A549 (cell line): Measurements from ENCODE around the gene ZBTB38. TPM values are rescaled to one million over a fixed set of nuclear protein-coding genes. Genes with fewer than 3 reads are reported as not detected.
A peak's percentile ranks its signal among the peaks of the same experiment; 100 is the strongest.

Experiments
- ATAC-seq, 2 experiments: fragments of 200-7000 bp in 1 of 2; fragments of >200 bp in 1 of 2; cut with Nextera tagmentation in 1 of 2; cut with Tn5 transposase in 1 of 2; 3 replicates each; pipeline versions ENCODE4 v1.8.0 to v1.9.1; 2018 to 2020; ENCODE audit warnings: mild to moderate bottlenecking in 1 of 2, moderate library complexity in 1 of 2
- CTCF ChIA-PET: fragments of 300-600 bp; sonication (Branson Sonifier 250); formaldehyde crosslinking; extraction: SDS; loops from one replicate; lab custom pipeline; 2021; ENCODE audit warnings: antibody characterized with exemption, inconsistent platforms; lab: Yijun Ruan, JAX
- POLR2A ChIA-PET: fragments of 350-600 bp; formaldehyde crosslinking; extraction: SDS; loops from one replicate; lab custom pipeline; 2021; ENCODE audit warnings: antibody characterized with exemption, inconsistent platforms; lab: Yijun Ruan, JAX
- DNase-seq, 2 experiments: peaks; one replicate each; pipeline versions ENCODE4 v3.0.0 to v3.0.0-alpha.2; 2011 to 2016; ENCODE audit warnings: low read depth in 1 of 2, low spot score in 1 of 2
- FAIRE-seq: peaks from 2 replicates; lab custom pipeline; 2011; peaks lifted over from hg19 to GRCh38; lab: Jason Lieb, UNC
- H3K27ac ChIP-seq, 2 experiments: fragments of >200 bp; sonication (Bioruptor Twin); formaldehyde crosslinking; 3 replicates each; pipeline ENCODE4 v1.5.1; 2016 to 2017
- H3K4me1 ChIP-seq: fragments of >200 bp; sonication (Bioruptor Twin); formaldehyde crosslinking; 3 replicates; pipeline ENCODE4 v1.6.1; 2016
- H3K4me2 ChIP-seq: fragments of >200 bp; sonication (Bioruptor Twin); formaldehyde crosslinking; 3 replicates; pipeline ENCODE4 v1.6.1; 2016
- H3K4me3 ChIP-seq: fragments of >200 bp; sonication (Bioruptor Twin); formaldehyde crosslinking; 3 replicates; pipeline ENCODE4 v1.5.1; 2016
- H3K9me3 ChIP-seq: fragments of >200 bp; sonication (Bioruptor Twin); formaldehyde crosslinking; 3 replicates; pipeline ENCODE4 v1.6.1; 2016
- ATOH8 ChIP-seq: fragments of 250-450 bp; sonication (Bioruptor Pico); IDR thresholded peaks from 2 replicates; pipeline ENCODE4 v1.5.0; 2020; ENCODE audit warnings: low read depth, mild to moderate bottlenecking, moderate library complexity
- CBX8 ChIP-seq: fragments of 200-600 bp; sonication (generic); IDR thresholded peaks from 2 replicates; pipeline ENCODE4 v1.6.1; 2016
- CTCF ChIP-seq: fragments of >200 bp; sonication (Bioruptor Twin); formaldehyde crosslinking; IDR thresholded peaks from 3 replicates; pipeline ENCODE4 v1.5.1; 2016
- E2F6 ChIP-seq: IDR thresholded peaks from 2 replicates; pipeline ENCODE4 v1.6.1; 2012; ENCODE audit warnings: low read depth, borderline replicate concordance
- EHF ChIP-seq: fragments of 250-450 bp; sonication (Bioruptor Pico); IDR thresholded peaks from 2 replicates; pipeline ENCODE4 v1.5.0; 2020; ENCODE audit warnings: mild to moderate bottlenecking
- ESRRA ChIP-seq: fragments of 150-350 bp; IDR thresholded peaks from 2 replicates; pipeline ENCODE4 v1.6.1; 2014; ENCODE audit warnings: mild to moderate bottlenecking, low read length, borderline replicate concordance
- FOSB ChIP-seq: fragments of 250-450 bp; sonication (Bioruptor Pico); IDR thresholded peaks from 2 replicates; pipeline ENCODE4 v1.5.0; 2020; ENCODE audit warnings: mild to moderate bottlenecking, moderate library complexity
- FOSL2 ChIP-seq, 2 experiments: fragments of 450-650 bp in 1 of 2; fragments of >200 bp in 1 of 2; sonication (Bioruptor Twin) in 1 of 2; formaldehyde crosslinking; IDR thresholded peaks; 2 replicates each; pipeline versions ENCODE4 v1.5.0 to v1.6.1; 2016 to 2020; ENCODE audit warnings: mild to moderate bottlenecking in 1 of 2, moderate library complexity in 1 of 2
- GATA3 ChIP-seq: IDR thresholded peaks from 2 replicates; pipeline ENCODE4 v1.6.1; 2012; ENCODE audit warnings: borderline replicate concordance
- HEYL ChIP-seq: fragments of 250-450 bp; sonication (Bioruptor Pico); IDR thresholded peaks from 2 replicates; pipeline ENCODE4 v1.8.0; 2021; ENCODE audit warnings: mild to moderate bottlenecking, moderate library complexity
- KDM1A ChIP-seq: fragments of 200-600 bp; sonication (generic); IDR thresholded peaks from 2 replicates; pipeline ENCODE4 v1.6.1; 2016; ENCODE audit warnings: low read depth, mild to moderate bottlenecking
- MAFK ChIP-seq: fragments of 450-650 bp; IDR thresholded peaks from 2 replicates; pipeline ENCODE4 v1.6.1; 2014; ENCODE audit not compliant: partially characterized antibody
- NPAS2 ChIP-seq: fragments of 250-450 bp; sonication (Bioruptor Pico); IDR thresholded peaks from 2 replicates; pipeline ENCODE4 v1.8.0; 2022; ENCODE audit warnings: mild to moderate bottlenecking, moderate library complexity, borderline replicate concordance
- POLR2A ChIP-seq: IDR thresholded peaks from 2 replicates; pipeline ENCODE4 v1.6.1; 2012; ENCODE audit warnings: mild to moderate bottlenecking, low read length
- POLR2AphosphoS2 ChIP-seq: conservative IDR thresholded peaks from 2 replicates; pipeline ENCODE4 v1.6.1; 2012; ENCODE audit warnings: low read length, improper control_type of control experiment, inconsistent platforms
- RAD21 ChIP-seq, 2 experiments: fragments of >200 bp in 1 of 2; sonication (Bioruptor Twin) in 1 of 2; formaldehyde crosslinking in 1 of 2; IDR thresholded peaks in 1 of 2; conservative IDR thresholded peaks in 1 of 2; 2 replicates in 1 of 2; 3 replicates in 1 of 2; pipeline ENCODE4 v1.6.1; 2012 to 2018; ENCODE audit warnings: inconsistent platforms in 1 of 2
- RARB ChIP-seq: fragments of 250-450 bp; sonication (Bioruptor Pico); IDR thresholded peaks from 2 replicates; pipeline ENCODE4 v1.8.0; 2021; ENCODE audit warnings: mild to moderate bottlenecking, moderate library complexity
- RCOR1 ChIP-seq: fragments of 150-350 bp; IDR thresholded peaks from 2 replicates; pipeline ENCODE4 v1.6.1; 2014; ENCODE audit warnings: antibody characterized with exemption, low read length, low read depth
- RNF2 ChIP-seq: fragments of 200-600 bp; sonication (generic); IDR thresholded peaks from 2 replicates; pipeline ENCODE4 v1.6.1; 2016; ENCODE audit warnings: low read depth, mild to moderate bottlenecking, antibody characterized with exemption, moderate library complexity, borderline replicate concordance
- SMC3 ChIP-seq: fragments of >200 bp; sonication (Bioruptor Twin); formaldehyde crosslinking; IDR thresholded peaks from 3 replicates; pipeline ENCODE4 v1.6.1; 2018; ENCODE audit warnings: inconsistent platforms
- TFCP2L1 ChIP-seq: fragments of 250-450 bp; sonication (Bioruptor Pico); IDR thresholded peaks from 2 replicates; pipeline ENCODE4 v1.5.0; 2021; ENCODE audit warnings: mild to moderate bottlenecking
- TP53 ChIP-seq: fragments of 250-450 bp; sonication (Bioruptor Pico); IDR thresholded peaks from 2 replicates; pipeline ENCODE4 v1.5.0; 2021; ENCODE audit warnings: mild to moderate bottlenecking, moderate library complexity
- ZC3H11A ChIP-seq: fragments of 450-650 bp; IDR thresholded peaks from 2 replicates; pipeline ENCODE4 v1.6.1; 2014; ENCODE audit warnings: antibody characterized with exemption, mild to moderate bottlenecking
- ZFP36 ChIP-seq: fragments of 450-650 bp; IDR thresholded peaks from 2 replicates; pipeline ENCODE4 v1.6.1; 2014; ENCODE audit warnings: borderline replicate concordance; ENCODE audit not compliant: partially characterized antibody
- ZSCAN20 ChIP-seq: fragments of 250-450 bp; sonication (Bioruptor Pico); IDR thresholded peaks from 2 replicates; pipeline ENCODE4 v1.8.0; 2022; ENCODE audit warnings: mild to moderate bottlenecking, moderate library complexity
- WGBS: methylation state at CpG from one replicate; pipeline ENCODE4 v1.1.6; 2017; ENCODE audit errors: missing lambda C conversion rate; 5-methylcytosine and 5-hydroxymethylcytosine counted together
- polyA plus RNA-seq, 4 experiments: library from polyadenylated mRNA; depleted of rRNA in 3 of 4; stranded (reverse); fragments of >200 nt; fragmentation: RNase III in 1 of 4; extraction: RNeasy Plus Mini Kit Qiagen cat#74134 plus additional on column Dnase treatment in 1 of 4; gene quantifications; 2 replicates in 3 of 4; 3 replicates in 1 of 4; pipeline ENCODE4 v1.2.3, GENCODE V29; 2011 to 2017
- TF ChIP-seq, protein P1 (sequence below): fragments of >200 bp; sonication (Bioruptor Twin); formaldehyde crosslinking; IDR thresholded peaks from 3 replicates; pipeline ENCODE4 v1.6.1; 2016
- TF ChIP-seq, protein P2 (sequence below): fragments of 150-350 bp; IDR thresholded peaks from 2 replicates; pipeline ENCODE4 v1.6.1; 2014; ENCODE audit warnings: low read depth, mild to moderate bottlenecking, low read length

The ZBTB38 gene
- polyA plus RNA-seq, 2 of the 4 experiments (the other 2 are of a cell fraction): 72.0 to 110 TPM

DNA sequence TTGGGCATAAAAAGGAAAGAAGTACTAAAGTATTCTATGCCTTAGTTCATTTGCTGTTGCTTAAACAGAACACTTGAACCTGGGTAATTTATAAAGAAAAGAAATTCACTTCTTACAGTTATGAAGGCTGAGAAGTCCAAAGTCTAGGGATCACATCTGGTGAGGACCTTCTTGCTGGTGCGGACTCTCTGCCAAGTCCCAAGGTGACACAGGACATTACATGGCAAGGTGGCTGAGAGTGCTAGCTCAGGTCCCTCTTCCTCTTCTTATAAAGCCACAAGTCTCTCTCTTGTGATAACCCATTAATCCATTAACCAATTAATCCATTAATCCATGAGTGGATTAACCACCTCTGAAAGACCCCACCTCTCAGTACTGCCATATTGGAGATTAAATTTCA, 3.1 kb upstream of the ZBTB38 start:
- peaks cover 20% of the 10 kb centered on the region; the same call in 2 of the 3 replicates for H3K9me3 ChIP-seq
- peaks cover 66% of the 10 kb centered on the region for H3K4me1 ChIP-seq
- ChIA-PET CTCF (no interaction called here), POLR2A (no interaction called here)
- TF ChIP-seq EHF (CRISPR knock-in tag) (no peak), ATOH8 (no peak), POLR2A (no peak), CTCF (no peak), RAD21 (conservative IDR thresholded peaks at IDR 0.05 in 1 of 2, IDR thresholded peaks at IDR 0.05 in 1 of 2) (no peak), RARB (CRISPR knock-in tag) (no peak), TFCP2L1 (CRISPR knock-in tag) (no peak), E2F6 (no peak), FOSB (CRISPR knock-in tag) (no peak)
- ATAC-seq (no peak), DNase-seq (no peak), FAIRE-seq (no peak)
- peak overlapping the region; percentile 99 to 100 for H3K27ac ChIP-seq
- 95% methylated on average over 1 of the region's 1 CpG for WGBS
- H3K4me3 ChIP-seq: no peak overlapping the region
- peak overlapping the region; percentile 92; the same call in 2 of the 3 replicates for H3K4me2 ChIP-seq

DNA sequence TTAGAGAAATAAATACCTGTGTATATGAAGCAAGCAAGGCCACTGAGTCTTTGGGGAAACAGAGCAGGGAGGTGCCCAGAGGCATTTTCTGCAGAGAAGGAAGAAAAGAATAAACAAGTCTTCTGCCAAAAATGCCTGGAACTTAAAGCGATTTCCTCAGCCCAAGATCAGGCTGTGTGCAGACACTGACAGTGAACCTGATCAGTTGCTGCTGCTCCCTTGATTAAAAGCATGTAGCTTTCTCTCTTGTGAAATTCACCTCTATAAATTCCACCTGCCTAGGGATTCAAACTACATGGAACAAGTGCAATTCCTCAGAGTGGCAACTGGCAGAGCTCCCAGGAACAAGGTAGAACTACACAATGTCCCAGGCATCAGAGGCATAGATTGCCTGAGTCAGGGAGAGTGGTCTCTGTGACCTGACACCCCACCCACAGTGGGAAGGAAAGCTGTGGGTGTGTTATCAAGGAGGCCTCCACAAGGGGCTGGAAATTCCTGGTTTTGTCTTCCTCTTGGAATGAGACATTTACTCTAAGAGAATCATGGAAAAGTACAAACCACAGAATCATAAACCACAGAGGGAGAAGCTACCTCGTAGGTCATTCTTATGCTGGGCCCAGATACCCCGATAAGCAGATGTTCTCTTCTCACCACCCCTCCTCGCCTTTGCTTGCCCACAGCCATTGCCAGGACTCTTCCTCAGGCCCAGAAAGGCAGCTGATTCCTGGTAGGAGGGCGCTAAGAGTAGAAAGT, 1.8 kb upstream of the ZBTB38 start:
- peaks cover 20% of the 10 kb centered on the region; the same call in 2 of the 3 replicates for H3K9me3 ChIP-seq
- ATAC-seq (peak; percentile 45 to 64), FAIRE-seq (no peak), DNase-seq (peak; percentile 58 to 89)
- peak overlapping the region; percentile 99 to 100 for H3K27ac ChIP-seq
- ChIA-PET CTCF (interaction anchor here (0.8 to 1.8 kb wide), 12 partner anchors 35 to 195 kb away, joined by 3 to 11 read pairs (median 4); no protein-coding TSS in a partner anchor), POLR2A (interaction anchor here (0.7 to 3.2 kb wide), 9 partner anchors 12 to 135 kb away, joined by 3 to 16 read pairs (median 4); partner anchors contain the start of gene PXYLP1)
- WGBS: 23% methylated on average over 5 of the region's 5 CpGs
- peaks cover 67% of the 10 kb centered on the region for H3K4me1 ChIP-seq
- no peak overlapping the region for H3K4me3 ChIP-seq
- peak overlapping the region; percentile 92 for H3K4me2 ChIP-seq
- TF ChIP-seq ZSCAN20 (no peak), ZFP36 (no peak), ZC3H11A (no peak), ATOH8 (0 out of 2 replicates have a peak, but pooled peaks have one; percentile 36), POLR2AphosphoS2 (no peak), RNF2 (no peak), TP53 (CRISPR knock-in tag) (no peak), ESRRA (no peak), NPAS2 (CRISPR knock-in tag) (no peak), MAFK (no peak), KDM1A (no peak), RCOR1 (no peak), FOSL2 (IDR thresholded peaks at IDR 0.05) (no peak), FOSL2 (CRISPR knock-in tag; IDR thresholded peaks at IDR 0.05) (peak; percentile 9; the same call in 1 of the 2 replicates), CBX8 (no peak), HEYL (no peak), GATA3 (peak; percentile 82), SMC3 (no peak), CTCF (no peak), RARB (CRISPR knock-in tag) (no peak)
- TF ChIP-seq, protein P1, sequence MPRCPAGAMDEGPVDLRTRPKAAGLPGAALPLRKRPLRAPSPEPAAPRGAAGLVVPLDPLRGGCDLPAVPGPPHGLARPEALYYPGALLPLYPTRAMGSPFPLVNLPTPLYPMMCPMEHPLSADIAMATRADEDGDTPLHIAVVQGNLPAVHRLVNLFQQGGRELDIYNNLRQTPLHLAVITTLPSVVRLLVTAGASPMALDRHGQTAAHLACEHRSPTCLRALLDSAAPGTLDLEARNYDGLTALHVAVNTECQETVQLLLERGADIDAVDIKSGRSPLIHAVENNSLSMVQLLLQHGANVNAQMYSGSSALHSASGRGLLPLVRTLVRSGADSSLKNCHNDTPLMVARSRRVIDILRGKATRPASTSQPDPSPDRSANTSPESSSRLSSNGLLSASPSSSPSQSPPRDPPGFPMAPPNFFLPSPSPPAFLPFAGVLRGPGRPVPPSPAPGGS: peak; percentile 75; the same call in 1 of the 3 replicates
- TF ChIP-seq, protein P2, sequence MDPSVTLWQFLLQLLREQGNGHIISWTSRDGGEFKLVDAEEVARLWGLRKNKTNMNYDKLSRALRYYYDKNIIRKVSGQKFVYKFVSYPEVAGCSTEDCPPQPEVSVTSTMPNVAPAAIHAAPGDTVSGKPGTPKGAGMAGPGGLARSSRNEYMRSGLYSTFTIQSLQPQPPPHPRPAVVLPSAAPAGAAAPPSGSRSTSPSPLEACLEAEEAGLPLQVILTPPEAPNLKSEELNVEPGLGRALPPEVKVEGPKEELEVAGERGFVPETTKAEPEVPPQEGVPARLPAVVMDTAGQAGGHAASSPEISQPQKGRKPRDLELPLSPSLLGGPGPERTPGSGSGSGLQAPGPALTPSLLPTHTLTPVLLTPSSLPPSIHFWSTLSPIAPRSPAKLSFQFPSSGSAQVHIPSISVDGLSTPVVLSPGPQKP: no peak
